D341Med (cell line): ENCODE data around the gene IFT25.
A peak's percentile ranks its signal among the peaks of the same experiment; 100 is the strongest.

Experiments
- DNase-seq: peaks from one replicate; pipeline ENCODE4 v3.0.0; 2012; ENCODE audit warnings: low spot score

The IFT25 gene

DNA sequence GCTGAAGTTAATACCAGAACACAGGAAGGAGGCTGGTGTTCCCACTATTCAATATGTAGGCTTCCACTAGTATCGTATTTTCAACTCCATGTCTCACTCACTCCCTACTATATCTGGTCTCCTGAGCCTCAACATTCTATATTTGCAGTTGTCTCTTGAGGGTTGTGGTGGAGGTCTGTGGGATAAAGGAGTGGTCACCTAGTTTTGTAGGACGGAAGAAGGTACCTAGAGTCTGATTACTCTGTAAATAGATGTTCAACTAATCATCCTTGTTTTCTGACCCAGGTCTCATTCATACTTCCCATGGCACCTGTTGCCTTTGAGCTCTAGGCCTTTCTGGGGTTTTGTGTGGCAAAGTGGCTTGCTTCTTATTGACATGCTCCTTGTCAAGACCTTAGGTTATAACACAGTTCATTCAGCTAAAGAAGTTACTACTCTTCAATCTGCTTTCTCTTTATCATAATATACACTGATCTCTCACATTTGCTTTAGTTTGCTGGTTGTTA is 18.1 kb downstream of the IFT25 start:
- DNase-seq = no peak

DNA sequence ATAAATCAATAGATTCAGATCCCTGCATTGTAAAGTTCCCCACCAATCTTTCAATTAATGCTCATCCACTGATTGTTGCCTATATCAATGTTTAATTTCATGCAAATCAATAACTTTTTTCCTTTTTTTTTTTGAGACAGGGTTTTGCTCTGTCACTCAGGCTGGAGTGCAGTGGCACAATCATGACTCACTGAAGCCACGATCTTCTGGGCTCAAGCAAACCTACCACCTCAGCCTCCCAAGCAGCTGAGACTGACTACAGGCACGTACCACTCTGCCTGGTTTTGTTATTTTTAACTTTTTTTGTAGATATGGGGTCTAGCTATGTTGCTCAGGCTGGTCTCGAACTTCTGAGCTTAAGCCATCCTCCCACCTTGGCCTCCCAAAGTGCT is 25.8 kb downstream of the IFT25 start:
- no peak for DNase-seq

DNA sequence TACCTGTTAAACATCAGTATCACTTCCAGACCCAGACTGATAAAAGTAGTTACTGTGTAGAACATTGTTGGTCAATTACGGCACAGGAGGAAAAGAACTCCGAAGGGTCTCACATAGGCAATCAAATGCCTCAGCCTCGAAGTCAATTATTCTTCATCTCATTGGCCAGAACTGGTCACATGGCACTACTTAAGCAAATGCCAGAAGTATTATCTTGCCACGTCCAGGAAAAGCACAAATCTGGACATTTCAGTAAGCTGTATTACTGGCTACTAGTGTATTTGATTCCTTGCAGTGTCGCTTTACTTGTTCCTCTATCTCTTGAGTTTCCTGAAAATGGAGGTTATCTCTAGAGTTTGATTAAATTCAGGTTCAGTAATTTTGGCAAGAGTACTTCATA is 27.2 kb downstream of the IFT25 start:
- no peak for DNase-seq

GRCh38 chr1:53913352-53914033 is 32.0 kb downstream of the IFT25 start:
- no peak for DNase-seq

DNA sequence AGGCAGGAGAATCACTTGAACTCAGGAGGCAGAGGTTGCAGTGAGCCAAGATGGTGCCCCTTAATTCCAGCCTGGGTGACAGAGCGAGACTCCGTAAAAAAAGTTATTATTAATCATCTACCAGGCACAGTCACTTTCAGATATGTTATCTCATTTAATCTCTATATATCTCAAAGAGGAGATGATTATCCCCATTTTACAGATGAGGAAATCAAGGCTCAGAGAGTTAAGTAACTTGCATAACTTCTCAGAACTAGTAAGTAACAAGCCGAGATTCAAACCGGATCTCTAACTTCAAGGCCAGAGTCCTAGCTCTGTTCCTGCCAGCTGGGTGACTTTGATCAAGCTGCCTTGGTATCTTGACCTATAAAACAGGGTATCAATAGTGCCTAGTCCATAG is 34.1 kb downstream of the IFT25 start:
- no peak for DNase-seq

GRCh38 chr1:53909946-53910345 is 35.6 kb downstream of the IFT25 start:
- no peak for DNase-seq

DNA sequence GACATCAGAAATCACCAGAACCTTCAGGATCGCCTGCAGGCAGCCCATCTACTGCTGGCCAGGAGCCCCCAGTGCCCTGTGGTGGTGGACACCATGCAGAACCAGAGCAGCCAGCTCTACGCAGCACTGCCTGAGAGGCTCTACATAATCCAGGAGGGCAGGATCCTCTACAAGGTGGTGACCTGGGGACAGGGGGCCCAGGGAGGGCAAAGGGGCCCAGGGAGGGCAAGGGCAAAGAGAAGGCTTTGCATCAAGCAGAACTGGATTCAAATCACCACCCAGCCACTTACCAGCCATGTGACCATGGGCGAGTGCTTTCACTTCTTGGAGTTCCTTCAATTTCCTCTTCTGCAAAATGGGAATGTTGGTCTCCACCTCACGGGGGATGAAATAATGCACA is 39.4 kb downstream of the IFT25 start:
- no peak for DNase-seq

GRCh38 chr1:53905509-53905908 is 40.0 kb downstream of the IFT25 start:
- no peak for DNase-seq

GRCh38 chr1:53902235-53903138 is 43.0 kb downstream of the IFT25 start:
- no peak for DNase-seq

- DNase-seq = no peak
These were observed 45.8 kb downstream of the IFT25 start for GRCh38 chr1:53899708-53900107.

GRCh38 chr1:53899206-53899628 is 46.3 kb downstream of the IFT25 start:
- no peak for DNase-seq

- no peak for DNase-seq
These were observed 48.8 kb downstream of the IFT25 start for GRCh38 chr1:53896635-53897229.

GRCh38 chr1:53895421-53895820 is 50.1 kb downstream of the IFT25 start:
- DNase-seq = no peak

DNA sequence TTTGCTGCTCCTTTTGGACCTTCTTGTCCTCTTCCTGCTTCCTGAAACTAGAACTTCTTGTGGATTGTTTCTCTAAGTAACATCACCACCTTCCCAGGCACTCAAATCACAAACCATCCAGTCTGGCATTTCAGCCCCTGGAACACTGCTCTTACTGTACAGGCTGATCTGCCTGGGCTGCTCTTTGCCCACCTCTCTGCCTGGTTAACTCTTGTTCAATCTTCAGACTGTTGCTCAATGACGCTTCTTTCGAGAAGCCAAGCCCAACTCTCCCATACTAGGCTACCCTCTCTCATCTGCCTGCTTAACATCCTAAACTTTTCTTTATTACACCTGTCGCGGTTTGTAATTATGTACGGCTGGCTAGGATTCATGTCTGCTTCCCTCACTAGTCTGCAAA is 50.9 kb downstream of the IFT25 start:
- DNase-seq = no peak

- DNase-seq = no peak
These were observed 51.4 kb downstream of the IFT25 start, which contains the start of gene DIO1 for GRCh38 chr1:53893999-53894636. Gene DIO1, plus strand, starts transcription at chr1:53894187. Its CDS starts 24 bp downstream, at chr1:53894211.

DNA sequence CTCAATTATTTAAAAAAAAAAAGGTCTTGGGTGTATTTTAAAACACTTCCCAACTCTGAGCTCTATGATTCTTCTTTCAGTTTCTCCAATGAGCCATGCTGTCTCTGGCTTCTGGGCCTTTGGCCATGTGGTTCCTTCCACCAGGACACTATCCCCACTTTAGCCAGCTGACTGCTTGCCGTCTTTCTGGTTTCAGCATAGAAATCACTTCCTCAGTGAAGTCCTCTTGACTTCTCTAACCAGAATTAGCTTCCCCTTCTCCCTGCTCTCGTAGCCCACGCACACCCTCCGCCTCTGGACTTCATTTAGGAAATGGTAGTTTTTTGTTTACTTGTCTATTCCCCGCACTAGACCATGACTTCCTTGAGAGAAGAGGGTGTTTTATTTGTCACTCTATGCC is 52.6 kb downstream of the IFT25 start:
- no peak for DNase-seq

GRCh38 chr1:53891678-53892077 is 53.8 kb downstream of the IFT25 start:
- DNase-seq = no peak

DNA sequence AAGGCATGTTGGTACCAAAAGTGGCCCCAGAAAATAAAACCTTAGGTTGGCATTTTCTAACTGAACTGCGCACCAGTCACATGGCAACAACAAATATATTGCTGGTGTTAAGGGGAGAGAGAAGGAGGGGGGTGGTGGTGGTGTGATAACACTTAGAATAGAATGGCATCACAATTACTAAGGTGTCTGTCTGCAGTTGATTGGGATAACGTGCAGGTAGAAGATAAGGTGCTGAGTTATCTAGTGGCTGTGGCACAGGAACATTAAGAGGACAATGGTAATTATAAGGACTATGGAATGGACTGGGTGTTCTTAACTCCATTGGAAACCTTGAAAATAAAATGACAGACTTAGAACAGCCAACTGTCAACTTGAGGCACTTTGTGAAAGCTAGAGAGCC is 54.5 kb downstream of the IFT25 start:
- DNase-seq = no peak

DNA sequence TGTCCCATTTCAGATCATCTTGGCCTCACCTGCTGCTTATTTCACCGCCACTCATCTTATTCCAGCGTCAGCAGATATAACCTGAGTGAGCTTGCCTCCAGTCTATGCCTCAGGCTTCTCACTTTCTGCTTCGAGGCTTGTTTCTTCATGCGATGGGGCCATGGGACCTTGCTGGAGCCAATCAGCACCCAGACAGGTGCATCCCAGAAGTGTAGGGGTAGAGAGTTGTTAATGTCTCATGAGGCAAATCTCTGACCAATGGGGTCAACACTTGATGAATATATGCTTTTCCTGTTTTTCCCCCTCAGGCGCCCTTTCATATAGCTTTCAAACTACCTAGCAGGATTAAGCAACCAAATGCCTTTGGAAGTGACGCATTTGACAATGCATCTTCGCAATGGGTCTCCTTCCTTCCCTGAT is 55.0 kb downstream of the IFT25 start:
- DNase-seq = no peak

GRCh38 chr1:53889304-53890298 is 55.9 kb downstream of the IFT25 start, which contains the start of gene YIPF1:
Gene YIPF1, minus strand, starts transcription at chr1:53889797. Its CDS starts 860 bp downstream, at chr1:53888937.
- DNase-seq = peak; percentile 95

DNA sequence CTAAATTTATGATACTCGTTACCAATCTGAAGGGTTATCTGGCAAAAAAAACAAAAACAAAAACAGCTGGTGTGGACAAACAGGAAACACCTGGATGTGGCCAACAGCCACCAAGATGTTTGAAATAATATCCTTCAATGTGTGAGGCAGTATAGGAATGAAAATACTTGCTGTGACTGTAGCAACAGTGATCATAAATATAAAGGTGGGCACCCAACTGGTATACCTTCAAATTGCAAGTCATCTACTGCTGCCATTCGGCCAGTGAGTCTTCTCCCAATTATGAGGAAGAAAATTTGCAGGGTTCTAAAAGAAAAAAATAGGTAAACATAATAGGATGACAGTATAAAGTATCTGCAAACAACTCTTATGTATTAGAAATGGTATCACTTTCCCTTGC is 56.8 kb downstream of the IFT25 start:
- no peak for DNase-seq
